HCT116 (cell line): ENCODE data around the gene MID1. TPM values are rescaled to one million over a fixed set of nuclear protein-coding genes. Genes with fewer than 3 reads are reported as not detected.

Source experiments
- ATAC-seq: fragments of 200-7000 bp; cut with Tn5 transposase; 2 replicates; pipeline ENCODE4 v1.9.1; 2020; ENCODE audit warnings: mild to moderate bottlenecking, moderate library complexity
- BruUV-seq: library from RNA; stranded (reverse); fragments of 400-500 nt; replicated peaks from 2 replicates; lab custom pipeline; 2021; lab: Mats Ljungman, UMichigan
- CTCF ChIA-PET: fragments of 300-600 bp; sonication (Branson Sonifier 250); formaldehyde crosslinking; loops from one replicate; lab custom pipeline; 2021; ENCODE audit warnings: antibody characterized with exemption; lab: Charles Lee
- POLR2A ChIA-PET: fragments of 300-600, 350-600 bp; sonication (Branson Sonifier 250); formaldehyde crosslinking; loops from one replicate; lab custom pipeline; 2021; ENCODE audit warnings: antibody characterized with exemption; lab: Charles Lee
- RAD21 ChIA-PET, 2 experiments: fragments of 300-600 bp; sonication (Branson Sonifier 250); formaldehyde crosslinking; loops; one replicate each; lab custom pipeline; 2023; ENCODE audit warnings: low total read pairs in 2 of 2; ENCODE audit not compliant: uncharacterized antibody in 2 of 2, unreplicated experiment in 2 of 2, low non-redundant PET in 1 of 2; lab: Charles Lee
- DNase-seq: peaks from one replicate; pipeline ENCODE4 v3.0.0-alpha.2; 2010; ENCODE audit warnings: low read depth, low spot score
- H2AFZ ChIP-seq: fragments of 200-600 bp; shearing (Covaris generic), sonication (generic); 2 replicates; pipeline ENCODE4 v1.6.1; 2017; ENCODE audit warnings: low read depth, mixed run types, mixed read lengths, antibody characterized with exemption, low read length; ENCODE audit not compliant: poor library complexity, severe bottlenecking
- H3K27ac ChIP-seq: 2 replicates; pipeline ENCODE4 v1.5.1; 2012; ENCODE audit warnings: low read depth, low read length
- H3K27me3 ChIP-seq: fragments of 200-600 bp; sonication (generic); 2 replicates; pipeline ENCODE4 v1.6.1; 2016; ENCODE audit warnings: mixed run types, low read length, mixed read lengths; ENCODE audit not compliant: insufficient read depth
- H3K36me3 ChIP-seq, 2 experiments: fragments of 200-500 bp in 1 of 2; fragments of 200-600 bp in 1 of 2; sonication (Bioruptor generic) in 1 of 2; sonication (generic) in 1 of 2; 2 replicates each; pipeline versions ENCODE4 v1.5.1 to v1.6.1; 2014 to 2016; ENCODE audit warnings: low read length in 2 of 2, inconsistent platforms in 1 of 2, mixed read lengths in 1 of 2, mixed run types in 1 of 2; ENCODE audit not compliant: insufficient read depth in 2 of 2, control insufficient read depth in 1 of 2
- H3K4me1 ChIP-seq, 2 experiments: fragments of 200-600 bp in 1 of 2; sonication (generic) in 1 of 2; 2 replicates each; pipeline versions ENCODE4 v1.5.1 to v1.6.1; 2012 to 2017; ENCODE audit warnings: low read length in 2 of 2, inconsistent platforms in 1 of 2, mild to moderate bottlenecking in 1 of 2, mixed read lengths in 1 of 2, mixed run types in 1 of 2, moderate library complexity in 1 of 2; ENCODE audit not compliant: insufficient read depth in 2 of 2, control insufficient read depth in 1 of 2
- H3K4me2 ChIP-seq: fragments of 200-600 bp; sonication (generic); 2 replicates; pipeline ENCODE4 v1.6.1; 2017; ENCODE audit warnings: mixed run types, low read length, mixed read lengths
- H3K4me3 ChIP-seq, 2 experiments: fragments of 200-600 bp in 1 of 2; sonication (generic) in 1 of 2; replicated peaks in 1 of 2; 2 replicates each; pipeline ENCODE4 v1.5.1; 2011 to 2016; ENCODE audit warnings: low read length in 2 of 2, control low read depth in 1 of 2, low read depth in 1 of 2, mild to moderate bottlenecking in 1 of 2, mixed read lengths in 1 of 2, mixed run types in 1 of 2
- H3K79me2 ChIP-seq: fragments of 200-600 bp; sonication (generic); 2 replicates; pipeline ENCODE4 v1.6.1; 2017; ENCODE audit warnings: mild to moderate bottlenecking, mixed run types, low read length, moderate library complexity, mixed read lengths; ENCODE audit not compliant: insufficient read depth
- H3K9ac ChIP-seq: fragments of 200-600 bp; sonication (generic); 2 replicates; pipeline ENCODE4 v1.6.1; 2016; ENCODE audit warnings: low read length, mixed read lengths
- H3K9me2 ChIP-seq: fragments of 200-600 bp; sonication (generic), shearing (Covaris generic); 2 replicates; pipeline ENCODE4 v1.6.1; 2017; ENCODE audit warnings: mixed run types, mild to moderate bottlenecking, moderate library complexity; ENCODE audit not compliant: insufficient read depth
- H3K9me3 ChIP-seq, 2 experiments: fragments of 200-500 bp in 1 of 2; fragments of 200-600 bp in 1 of 2; sonication (Bioruptor generic) in 1 of 2; sonication (generic) in 1 of 2; 2 replicates each; pipeline ENCODE4 v1.6.1; 2014 to 2017; ENCODE audit warnings: low read length in 2 of 2, mixed read lengths in 2 of 2, inconsistent platforms in 1 of 2, low read depth in 1 of 2, mild to moderate bottlenecking in 1 of 2, mixed run types in 1 of 2, moderate library complexity in 1 of 2; ENCODE audit not compliant: control insufficient read depth in 1 of 2, insufficient read depth in 1 of 2
- H4K20me1 ChIP-seq: fragments of 200-600 bp; sonication (generic), shearing (Covaris generic); 2 replicates; pipeline ENCODE4 v1.6.1; 2017; ENCODE audit warnings: mixed run types, mild to moderate bottlenecking, moderate library complexity; ENCODE audit not compliant: insufficient read depth
- CBX3 ChIP-seq: IDR thresholded peaks from 2 replicates; pipeline ENCODE4 v1.6.1; 2012; ENCODE audit warnings: low read depth
- ELF1 ChIP-seq: IDR thresholded peaks from 2 replicates; pipeline ENCODE4 v1.6.1; 2012; ENCODE audit warnings: low read depth, borderline replicate concordance
- EZH2 ChIP-seq: fragments of 200-600 bp; sonication (generic); IDR thresholded peaks from 2 replicates; pipeline ENCODE4 v1.6.1; 2017; ENCODE audit warnings: antibody characterized with exemption, mixed run types
- MAX ChIP-seq: IDR thresholded peaks from 2 replicates; pipeline ENCODE4 v1.6.1; 2012
- YY1 ChIP-seq: IDR thresholded peaks from 2 replicates; pipeline ENCODE4 v1.6.1; 2011; ENCODE audit warnings: low read length, low read depth, moderate library complexity, mild to moderate bottlenecking; ENCODE audit not compliant: insufficient replicate concordance; ENCODE audit errors: extremely low read depth
- ZBTB33 ChIP-seq: IDR thresholded peaks from 2 replicates; pipeline ENCODE4 v1.6.1; 2011; ENCODE audit warnings: mild to moderate bottlenecking, low read length, moderate library complexity; ENCODE audit not compliant: insufficient replicate concordance; ENCODE audit errors: extremely low read depth
- intact Hi-C: fragments of 100-400 bp; cut with micrococcal nuclease; formaldehyde crosslinking; loops from 2 replicates; pipeline ENCODE4 v1.10.0; 2022
- total RNA-seq: library from RNA; stranded (reverse); gene quantifications from one replicate; pipeline ENCODE4 v1.2.1, GENCODE V29; 2021; ENCODE audit not compliant: unreplicated experiment

MID1 gene
- total RNA-seq, 1 experiment from 2014 or later: 48.8 TPM

- DNase-seq (no peak), ATAC-seq (no peak)
- TF ChIP-seq ZBTB33 (no peak), YY1 (no peak)
- no peaks in the 10 kb centered on the region for H3K9me3 ChIP-seq
- H3K79me2 ChIP-seq: no peaks in the 10 kb centered on the region
- H3K36me3 ChIP-seq: peaks cover 0 to 4% of the 10 kb centered on the region in 2 experiments; a peak in 2 of 4 replicates
- no peak overlapping the region for H3K9ac ChIP-seq
- H3K4me2 ChIP-seq: no peak overlapping the region
- H3K27ac ChIP-seq: no peak overlapping the region
- ChIA-PET RAD21 (no interaction called here), CTCF (no interaction called here), POLR2A (no interaction called here)
- no peaks in the 10 kb centered on the region for H3K4me1 ChIP-seq
- no peaks in the 10 kb centered on the region for H3K9me2 ChIP-seq
- no peaks in the 10 kb centered on the region for H3K27me3 ChIP-seq
- H2AFZ ChIP-seq: no peak overlapping the region
- BruUV-seq: no TSS peak
- H3K4me3 ChIP-seq: no peak overlapping the region
- intact Hi-C loops: no loop called here
- H4K20me1 ChIP-seq: no peaks in the 10 kb centered on the region
These were observed 155.1 kb downstream of the MID1 start for GRCh38 chrX:10465254-10465653.

GRCh38 chrX:10457092-10457491 lies 163.3 kb downstream of the MID1 start:
- Histone ChIP-seq H2AFZ (no peak overlapping the region), H3K36me3 (peaks cover 4 to 24% of the 10 kb centered on the region in 2 experiments; a peak in 3 of 4 replicates), H3K4me2 (no peak overlapping the region), H3K9me2 (no peaks in the 10 kb centered on the region), H4K20me1 (no peaks in the 10 kb centered on the region), H3K4me1 (no peaks in the 10 kb centered on the region), H3K27me3 (no peaks in the 10 kb centered on the region), H3K9me3 (peaks cover 0 to 4% of the 10 kb centered on the region in 2 experiments; a peak in 1 of 4 replicates), H3K9ac (no peak overlapping the region), H3K4me3 (no peak overlapping the region), H3K79me2 (no peaks in the 10 kb centered on the region), H3K27ac (no peak overlapping the region)
- ChIA-PET CTCF (no interaction called here), RAD21 (no interaction called here), POLR2A (no interaction called here)
- TF ChIP-seq MAX: no peak
- TF ChIP-seq CBX3: no peak
- TF ChIP-seq EZH2: no peak
- no peak for TF ChIP-seq ELF1
- ATAC-seq (no peak), DNase-seq (no peak)
- intact Hi-C loops: no loop called here
- BruUV-seq: no TSS peak
